Spleen (tissue), 11 donors: ENCODE measurements around the gene LCNL1. TPM values are rescaled to one million over a fixed set of nuclear protein-coding genes. Genes with fewer than 3 reads are reported as not detected.

Experiments used
- DNase-seq: peaks from one replicate; pipeline ENCODE4 v3.0.0-alpha.2; 2020
- H3K27ac ChIP-seq, 8 donors: fragments of 200-600 bp; sonication (generic) in 7 of 8; 1 replicate in 4 of 8; 2 replicates in 4 of 8; pipeline versions ENCODE4 v1.5.0 to v1.8.0; 2016 to 2021; ENCODE audit warnings: inconsistent platforms in 4 of 8, mild to moderate bottlenecking in 4 of 8, moderate library complexity in 1 of 8
- H3K27me3 ChIP-seq, 7 donors: fragments of 200-600 bp; sonication (generic) in 6 of 7; replicated peaks in 1 of 7; 1 replicate in 4 of 7; 2 replicates in 3 of 7; pipeline versions ENCODE4 v1.5.0 to v1.8.0; 2016 to 2021; ENCODE audit warnings: inconsistent platforms in 3 of 7, mild to moderate bottlenecking in 1 of 7
- H3K36me3 ChIP-seq, 6 donors: fragments of 200-600 bp; sonication (generic) in 5 of 6; 1 replicate in 4 of 6; 2 replicates in 2 of 6; pipeline versions ENCODE4 v1.5.0 to v1.8.0; 2016 to 2021; ENCODE audit warnings: inconsistent platforms in 2 of 6
- H3K4me1 ChIP-seq, 6 donors: fragments of 200-600 bp; sonication (generic) in 5 of 6; 1 replicate in 3 of 6; 2 replicates in 3 of 6; pipeline versions ENCODE4 v1.5.0 to v1.8.0; 2016 to 2021; ENCODE audit warnings: inconsistent platforms in 3 of 6
- H3K4me3 ChIP-seq, 8 donors: fragments of 200-600 bp; sonication (generic) in 7 of 8; 1 replicate in 4 of 8; 2 replicates in 4 of 8; pipeline versions ENCODE4 v1.5.0 to v1.8.0; 2016 to 2021; ENCODE audit warnings: inconsistent platforms in 4 of 8, mild to moderate bottlenecking in 4 of 8, moderate library complexity in 2 of 8
- H3K9me3 ChIP-seq, 8 donors: fragments of 200-600 bp; sonication (generic) in 7 of 8; 1 replicate in 4 of 8; 2 replicates in 4 of 8; pipeline versions ENCODE4 v1.5.0 to v1.8.0; 2016 to 2021; ENCODE audit warnings: inconsistent platforms in 4 of 8
- POLR2A ChIP-seq, 3 donors: fragments of 450-650 bp; IDR thresholded peaks; one replicate each; pipeline ENCODE4 v1.5.1; 2017; ENCODE audit warnings: antibody characterized with exemption in 3 of 3, mild to moderate bottlenecking in 1 of 3
- POLR2AphosphoS5 ChIP-seq, 3 donors: sonication (generic); formaldehyde crosslinking; IDR thresholded peaks; one replicate each; pipeline ENCODE4 v1.5.1; 2017; ENCODE audit warnings: antibody characterized with exemption in 3 of 3
- WGBS, 5 donors: extraction: QIAGEN DNeasy Blood & Tissue Kit in 3 of 5; methylation state at CpG; one replicate each; pipeline versions ENCODE4 v1.1.5 to v1.1.7; 2013 to 2018; 5-methylcytosine and 5-hydroxymethylcytosine counted together
- intact Hi-C: fragments of 100-400 bp; cut with DNase I; formaldehyde crosslinking; loops from one replicate; pipeline ENCODE4 v1.15.0; 2023; ENCODE audit warnings: low total_unique reads
- polyA plus RNA-seq, 3 donors: library from polyadenylated mRNA; stranded (reverse); fragments of 200-250 nt; gene quantifications; one replicate each; pipeline ENCODE4 v1.2.1, GENCODE V29; 2013
- total RNA-seq, 7 donors: library from RNA; depleted of rRNA in 3 of 7; stranded (reverse); fragments of >200 nt in 3 of 7; fragmentation: NEBNext Ultra II Directional in 4 of 7; extraction: Animal tissue kit (Norgen Biotek cat#: 25700) in 4 of 7; gene quantifications; one replicate each; pipeline versions ENCODE4 v1.1.0 to v1.2.1, GENCODE V29; 2016 to 2021
- TF ChIP-seq, protein P1 (sequence below), 11 experiments: fragments of 200-600 bp in 7 of 11; fragments of 450-650 bp in 4 of 11; sonication (generic) in 4 of 11; IDR thresholded peaks in 8 of 11; conservative IDR thresholded peaks in 3 of 11; 1 replicate in 7 of 11; 2 replicates in 4 of 11; pipeline versions ENCODE4 v1.4.0 to v1.8.0; 2016 to 2021; ENCODE audit warnings: antibody characterized with exemption in 11 of 11, inconsistent platforms in 4 of 11, mild to moderate bottlenecking in 1 of 11
- donor health status: healthy with polysubstance abuse.
- donor health status: DM: no; HTN: no; CAD: no; lungs with moderate emphysema.
- donor health status: DM: no; HTN: no; CAD: no.
- donor health status: Bipolar disorder and iron deficiency.
- donor health status: healthy.
- donor health status: DM: no; HTN: no; CAD: no.
- donor health status: DM: yes; HTN: yes; CAD: no.

LCNL1 gene
- total and polyA plus RNA-seq, 10 donors = 1.3 to 8.3 (median 3.2) TPM

DNA sequence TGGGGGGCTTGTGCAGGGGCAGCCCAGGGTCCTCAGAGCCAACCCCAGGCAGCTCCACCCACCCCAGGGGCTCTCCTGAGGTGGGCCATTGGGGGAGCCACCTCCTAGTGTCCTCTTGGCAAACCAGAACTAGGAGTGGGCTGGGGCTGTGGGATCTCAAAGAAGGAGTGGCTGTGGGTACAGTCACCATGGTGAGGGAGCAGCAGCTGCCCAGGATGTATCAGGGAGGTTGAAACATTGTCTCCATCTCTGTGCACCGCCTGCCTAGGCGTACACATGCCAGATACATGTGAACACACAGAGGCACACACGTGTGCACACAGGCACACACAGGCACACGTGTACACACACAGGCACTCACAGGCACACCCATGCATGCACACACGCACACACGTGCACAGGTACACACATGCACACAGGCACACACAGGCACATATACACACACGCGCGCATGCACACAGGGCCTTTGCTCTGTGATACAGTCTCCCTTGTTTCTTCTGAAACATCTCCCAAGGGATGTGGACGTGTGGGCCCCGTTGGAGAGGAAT is 20.0 kb upstream of the LCNL1 start:
- H3K4me1 ChIP-seq = peaks cover 11 to 73% (median 42%) of the 10 kb centered on the region in 6 donors
- 85 to 95% (median 92%) methylated on average over 11 of the region's 11 CpGs for WGBS, 5 donors
- TF ChIP-seq POLR2AphosphoS5 (IDR thresholded peaks at IDR 0.05) (no peak), POLR2A (IDR thresholded peaks at IDR 0.05) (no peak)
- TF ChIP-seq, protein P1, sequence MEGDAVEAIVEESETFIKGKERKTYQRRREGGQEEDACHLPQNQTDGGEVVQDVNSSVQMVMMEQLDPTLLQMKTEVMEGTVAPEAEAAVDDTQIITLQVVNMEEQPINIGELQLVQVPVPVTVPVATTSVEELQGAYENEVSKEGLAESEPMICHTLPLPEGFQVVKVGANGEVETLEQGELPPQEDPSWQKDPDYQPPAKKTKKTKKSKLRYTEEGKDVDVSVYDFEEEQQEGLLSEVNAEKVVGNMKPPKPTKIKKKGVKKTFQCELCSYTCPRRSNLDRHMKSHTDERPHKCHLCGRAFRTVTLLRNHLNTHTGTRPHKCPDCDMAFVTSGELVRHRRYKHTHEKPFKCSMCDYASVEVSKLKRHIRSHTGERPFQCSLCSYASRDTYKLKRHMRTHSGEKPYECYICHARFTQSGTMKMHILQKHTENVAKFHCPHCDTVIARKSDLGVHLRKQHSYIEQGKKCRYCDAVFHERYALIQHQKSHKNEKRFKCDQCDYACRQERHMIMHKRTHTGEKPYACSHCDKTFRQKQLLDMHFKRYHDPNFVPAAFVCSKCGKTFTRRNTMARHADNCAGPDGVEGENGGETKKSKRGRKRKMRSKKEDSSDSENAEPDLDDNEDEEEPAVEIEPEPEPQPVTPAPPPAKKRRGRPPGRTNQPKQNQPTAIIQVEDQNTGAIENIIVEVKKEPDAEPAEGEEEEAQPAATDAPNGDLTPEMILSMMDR (IDR thresholded peaks at IDR 0.05 in 8 of 11, conservative IDR thresholded peaks at IDR 0.05 in 3 of 11) = no peak

DNA sequence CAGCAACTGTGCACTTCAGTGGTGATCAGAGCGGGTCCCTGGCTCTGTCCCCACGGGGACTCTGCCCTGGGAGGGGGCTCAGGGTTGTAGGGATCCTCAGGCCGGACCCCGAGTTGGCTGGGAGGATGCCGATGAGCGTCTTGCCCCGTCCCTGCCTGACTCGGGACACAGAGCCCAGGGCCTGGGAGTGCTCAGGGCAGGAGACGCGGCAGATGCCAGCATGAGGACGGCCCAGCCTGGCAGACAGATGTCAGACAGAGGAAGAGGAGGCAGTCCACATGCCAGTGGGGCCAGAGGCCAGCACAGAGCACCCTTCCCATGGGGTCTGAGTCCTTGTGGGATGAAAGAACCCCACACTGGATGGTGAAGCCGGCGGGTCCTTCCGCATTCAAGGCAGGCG is 19.5 kb upstream of the LCNL1 start:
- Histone ChIP-seq H3K27me3 (peaks cover 0 to 4% (median 0%) of the 10 kb centered on the region in 7 donors), H3K4me3 (no peak overlapping the region), H3K4me1 (peaks cover 11 to 73% (median 42%) of the 10 kb centered on the region in 6 donors), H3K27ac (peak overlapping the region in 2 of 8 donors; percentile 27 to 59), H3K36me3 (no peaks in the 10 kb centered on the region), H3K9me3 (no peaks in the 10 kb centered on the region)
- no peak for DNase-seq
- WGBS, 5 donors = 89 to 97% (median 92%) methylated on average over 10 to 15 of the region's 15 CpGs
- intact Hi-C loops = no loop called here
- TF ChIP-seq POLR2A (IDR thresholded peaks at IDR 0.05) (no peak), POLR2AphosphoS5 (IDR thresholded peaks at IDR 0.05) (no peak)
- TF ChIP-seq, protein P1 (IDR thresholded peaks at IDR 0.05 in 8 of 11, conservative IDR thresholded peaks at IDR 0.05 in 3 of 11) = no peak

More for the DNA sequence above, 20.0 kb upstream of the LCNL1 start:
- no peak for DNase-seq
- Histone ChIP-seq H3K27ac (peak overlapping the region in 4 of 8 donors; percentile 57 to 80 (median 59)), H3K27me3 (peaks cover 0 to 4% (median 0%) of the 10 kb centered on the region in 7 donors), H3K9me3 (no peaks in the 10 kb centered on the region), H3K4me3 (no peak overlapping the region), H3K36me3 (no peaks in the 10 kb centered on the region)
- intact Hi-C loops = no loop called here

DNA sequence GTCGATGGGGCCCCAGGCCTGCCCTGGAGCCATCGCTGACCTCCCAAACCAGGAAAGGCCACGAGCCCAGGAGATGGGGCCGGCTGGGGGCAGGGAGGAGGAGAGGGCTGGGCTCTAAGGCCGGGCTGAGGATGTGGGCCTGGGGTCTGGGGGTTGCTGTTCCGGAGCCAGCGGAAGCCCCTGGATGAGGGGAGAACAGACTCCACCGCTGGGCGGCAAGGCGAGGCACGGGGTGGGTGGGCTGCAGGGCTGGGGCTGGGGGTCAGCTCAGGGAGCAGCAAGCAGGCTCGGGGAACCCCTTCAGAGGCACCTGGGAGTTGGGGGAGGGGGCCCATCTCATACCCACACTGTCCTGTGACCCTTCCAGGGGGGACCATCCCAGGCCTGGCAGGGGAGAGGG is 19.0 kb upstream of the LCNL1 start:
- WGBS, 5 donors = 87 to 97% (median 90%) methylated on average over 5 to 12 of the region's 12 CpGs
- H3K4me1 ChIP-seq = peaks cover 11 to 73% (median 44%) of the 10 kb centered on the region in 6 donors

GRCh38 chr9:136964171-136964689 is 18.6 kb upstream of the LCNL1 start:
- Histone ChIP-seq H3K36me3 (no peaks in the 10 kb centered on the region), H3K27ac (peak overlapping the region in 4 of 8 donors; percentile 8 to 59 (median 22)), H3K4me3 (no peak overlapping the region), H3K9me3 (no peaks in the 10 kb centered on the region), H3K27me3 (peaks cover 0 to 4% (median 0%) of the 10 kb centered on the region in 7 donors), H3K4me1 (peaks cover 11 to 68% (median 44%) of the 10 kb centered on the region in 6 donors)
- DNase-seq = no peak
- intact Hi-C loops = no loop called here
- TF ChIP-seq POLR2A (IDR thresholded peaks at IDR 0.05) = no peak
- peak in 1 of 3 donors; percentile 29 for TF ChIP-seq POLR2AphosphoS5 (IDR thresholded peaks at IDR 0.05)
- TF ChIP-seq, protein P1 (IDR thresholded peaks at IDR 0.05 in 8 of 11, conservative IDR thresholded peaks at IDR 0.05 in 3 of 11) = no peak
- 68 to 76% (median 72%) methylated on average over 4 to 22 of the region's 22 CpGs for WGBS, 5 donors

More for the DNA sequence above, 19.0 kb upstream of the LCNL1 start:
- H3K4me3 ChIP-seq = no peak overlapping the region
- H3K27me3 ChIP-seq = peaks cover 0 to 4% (median 0%) of the 10 kb centered on the region in 7 donors
- no peaks in the 10 kb centered on the region for H3K9me3 ChIP-seq
- no peak for DNase-seq
- H3K27ac ChIP-seq = peak overlapping the region in 3 of 8 donors; percentile 18 to 59 (median 27)
- intact Hi-C loops = no loop called here
- H3K36me3 ChIP-seq = no peaks in the 10 kb centered on the region
- TF ChIP-seq, protein P1 (IDR thresholded peaks at IDR 0.05 in 8 of 11, conservative IDR thresholded peaks at IDR 0.05 in 3 of 11) = no peak
- TF ChIP-seq POLR2A (IDR thresholded peaks at IDR 0.05) = no peak
- no peak for TF ChIP-seq POLR2AphosphoS5 (IDR thresholded peaks at IDR 0.05)
